Panc1 (cell line): Measurements from ENCODE around the gene GDI1. TPM values are rescaled to one million over a fixed set of nuclear protein-coding genes. Genes with fewer than 3 reads are reported as not detected.

Experiments used
- ATAC-seq: fragments of 200-7000 bp; cut with Tn5 transposase; 2 replicates; pipeline ENCODE4 v1.9.1; 2020; ENCODE audit warnings: mild to moderate bottlenecking, moderate library complexity
- BruUV-seq: library from RNA; stranded (reverse); fragments of 400-500 nt; replicated peaks from 2 replicates; lab custom pipeline; 2021; lab: Mats Ljungman, UMichigan
- CTCF ChIA-PET: fragments of 300-600 bp; sonication (Branson Sonifier 250); formaldehyde crosslinking; loops from one replicate; lab custom pipeline; 2022; ENCODE audit warnings: antibody characterized with exemption; lab: Charles Lee
- POLR2A ChIA-PET: fragments of 300-600 bp; sonication (Branson Sonifier 250); formaldehyde crosslinking; loops from one replicate; lab custom pipeline; 2022; ENCODE audit warnings: antibody characterized with exemption; lab: Charles Lee
- DNase-seq: peaks from one replicate; pipeline ENCODE4 v3.0.0-alpha.2; 2010; ENCODE audit warnings: low read depth, low spot score
- H3K27ac ChIP-seq: 2 replicates; pipeline ENCODE4 v1.5.1; 2011; ENCODE audit warnings: mild to moderate bottlenecking, low read length, inconsistent platforms
- H3K27me3 ChIP-seq: fragments of 200-500 bp; sonication (Bioruptor generic); 2 replicates; pipeline ENCODE4 v1.6.0; 2014; ENCODE audit warnings: low read length, inconsistent platforms; ENCODE audit not compliant: control insufficient read depth, insufficient read depth
- H3K36me3 ChIP-seq: fragments of 200-500 bp; sonication (Bioruptor generic); 2 replicates; pipeline ENCODE4 v1.5.1; 2014; ENCODE audit warnings: inconsistent platforms, mild to moderate bottlenecking, low read length, moderate library complexity; ENCODE audit not compliant: control insufficient read depth, insufficient read depth
- H3K4me1 ChIP-seq: 2 replicates; pipeline ENCODE4 v1.5.1; 2011; ENCODE audit warnings: inconsistent platforms, mild to moderate bottlenecking, low read length, moderate library complexity; ENCODE audit not compliant: control insufficient read depth, insufficient read depth
- H3K4me3 ChIP-seq, 2 experiments: 2 replicates each; pipeline ENCODE4 v1.5.1; 2011 to 2012; ENCODE audit warnings: low read depth in 2 of 2, low read length in 2 of 2, mild to moderate bottlenecking in 2 of 2, inconsistent platforms in 1 of 2, moderate library complexity in 1 of 2
- H3K9me3 ChIP-seq: fragments of 200-500 bp; sonication (Bioruptor generic); 2 replicates; pipeline ENCODE4 v1.5.1; 2014; ENCODE audit warnings: low read depth, mild to moderate bottlenecking, inconsistent platforms, low read length, moderate library complexity; ENCODE audit not compliant: control insufficient read depth, insufficient read depth
- POLR2AphosphoS5 ChIP-seq: IDR thresholded peaks from 2 replicates; pipeline ENCODE4 v1.6.1; 2012; ENCODE audit warnings: mild to moderate bottlenecking, low read depth, low read length, moderate library complexity
- SIN3A ChIP-seq: IDR thresholded peaks from 2 replicates; pipeline ENCODE4 v1.6.1; 2012; ENCODE audit warnings: low read depth, mild to moderate bottlenecking, low read length, moderate library complexity, borderline replicate concordance; ENCODE audit not compliant: insufficient read depth
- TCF7L2 ChIP-seq: IDR thresholded peaks from 2 replicates; pipeline ENCODE4 v1.6.1; 2011; ENCODE audit warnings: mild to moderate bottlenecking, low read depth, low read length, inconsistent platforms
- in situ Hi-C: cut with HindIII; loops from 2 replicates; pipeline ENCODE4 v1.10.0; 2016; ENCODE audit warnings: low sequenced_read_pairs, low pct_unique_long_range_greater_than_20kb
- intact Hi-C: fragments of 100-400 bp; cut with micrococcal nuclease; formaldehyde crosslinking; loops from one replicate; pipeline ENCODE4 v1.10.0; 2022; ENCODE audit not compliant: unreplicated experiment
- total RNA-seq: library from RNA; stranded (reverse); gene quantifications from one replicate; pipeline ENCODE4 v1.2.1, GENCODE V29; 2021; ENCODE audit not compliant: unreplicated experiment
- TF ChIP-seq, protein P1 (sequence below): fragments of 450-650 bp; IDR thresholded peaks from 2 replicates; pipeline ENCODE4 v1.5.1; 2017; ENCODE audit warnings: mild to moderate bottlenecking
- TF ChIP-seq, protein P2 (sequence below), 2 experiments: IDR thresholded peaks; 2 replicates each; pipeline ENCODE4 v1.6.1; 2011 to 2012; ENCODE audit warnings: low read depth in 2 of 2, control low read depth in 1 of 2, low read length in 1 of 2, mild to moderate bottlenecking in 1 of 2, moderate library complexity in 1 of 2; ENCODE audit not compliant: insufficient read depth in 1 of 2

GDI1 gene
- total RNA-seq, 1 experiment from 2014 or later = 317 TPM

DNA sequence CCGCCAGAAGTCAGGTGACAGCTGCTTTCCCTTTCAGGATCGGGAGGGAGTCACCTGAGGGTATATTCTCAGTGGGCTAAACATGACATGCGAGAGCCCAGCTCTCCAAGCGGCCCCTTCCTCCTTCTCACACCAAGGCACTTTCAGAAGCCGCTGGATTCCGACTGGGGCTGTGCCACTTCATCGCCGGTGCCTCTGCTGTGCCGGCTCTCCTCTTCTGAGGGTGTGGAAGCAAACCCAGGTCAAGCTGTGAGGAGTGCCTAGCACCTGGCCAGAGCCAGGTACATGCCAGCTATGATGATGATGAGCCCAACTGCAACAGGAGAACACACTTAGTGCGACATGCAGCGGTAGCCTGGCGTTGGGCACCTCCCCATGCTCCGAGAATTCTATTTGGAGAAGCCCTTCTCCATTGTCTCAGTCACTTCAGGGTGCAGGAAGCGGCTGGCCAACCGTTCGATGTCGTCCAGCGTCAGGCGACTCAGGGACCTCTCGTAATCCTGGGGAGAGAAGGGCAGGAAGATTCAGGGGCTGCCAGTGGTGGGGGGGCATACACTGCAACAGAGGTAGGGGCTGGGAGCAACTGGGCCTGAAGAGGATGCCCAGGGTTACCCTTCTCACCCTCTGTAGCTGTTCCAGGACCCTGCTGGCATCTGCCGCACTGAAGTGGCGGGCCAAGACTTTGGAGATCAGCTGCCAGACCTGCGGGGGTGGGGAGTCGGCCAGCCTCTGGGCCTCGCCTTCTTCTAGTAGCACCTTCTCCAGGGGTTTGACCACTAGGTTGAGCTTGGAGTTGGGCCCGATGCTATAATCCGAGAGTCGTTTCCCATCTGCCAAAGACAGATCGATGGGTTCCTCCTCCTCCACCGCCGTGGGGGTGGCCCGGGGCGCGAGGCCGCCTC, 48.4 kb downstream of the GDI1 start:
- in situ Hi-C loops (no loop called here), intact Hi-C loops (no loop called here)
- no peaks in the 10 kb centered on the region for H3K9me3 ChIP-seq
- no peaks in the 10 kb centered on the region for H3K27me3 ChIP-seq
- ChIA-PET POLR2A (no interaction called here), CTCF (no interaction called here)
- peak overlapping the region; percentile 63 to 71 for H3K4me3 ChIP-seq
- TF ChIP-seq, protein P1, sequence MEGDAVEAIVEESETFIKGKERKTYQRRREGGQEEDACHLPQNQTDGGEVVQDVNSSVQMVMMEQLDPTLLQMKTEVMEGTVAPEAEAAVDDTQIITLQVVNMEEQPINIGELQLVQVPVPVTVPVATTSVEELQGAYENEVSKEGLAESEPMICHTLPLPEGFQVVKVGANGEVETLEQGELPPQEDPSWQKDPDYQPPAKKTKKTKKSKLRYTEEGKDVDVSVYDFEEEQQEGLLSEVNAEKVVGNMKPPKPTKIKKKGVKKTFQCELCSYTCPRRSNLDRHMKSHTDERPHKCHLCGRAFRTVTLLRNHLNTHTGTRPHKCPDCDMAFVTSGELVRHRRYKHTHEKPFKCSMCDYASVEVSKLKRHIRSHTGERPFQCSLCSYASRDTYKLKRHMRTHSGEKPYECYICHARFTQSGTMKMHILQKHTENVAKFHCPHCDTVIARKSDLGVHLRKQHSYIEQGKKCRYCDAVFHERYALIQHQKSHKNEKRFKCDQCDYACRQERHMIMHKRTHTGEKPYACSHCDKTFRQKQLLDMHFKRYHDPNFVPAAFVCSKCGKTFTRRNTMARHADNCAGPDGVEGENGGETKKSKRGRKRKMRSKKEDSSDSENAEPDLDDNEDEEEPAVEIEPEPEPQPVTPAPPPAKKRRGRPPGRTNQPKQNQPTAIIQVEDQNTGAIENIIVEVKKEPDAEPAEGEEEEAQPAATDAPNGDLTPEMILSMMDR = no peak
- TF ChIP-seq POLR2AphosphoS5 (no peak), TCF7L2 (no peak), SIN3A (no peak)
- TF ChIP-seq, protein P2, sequence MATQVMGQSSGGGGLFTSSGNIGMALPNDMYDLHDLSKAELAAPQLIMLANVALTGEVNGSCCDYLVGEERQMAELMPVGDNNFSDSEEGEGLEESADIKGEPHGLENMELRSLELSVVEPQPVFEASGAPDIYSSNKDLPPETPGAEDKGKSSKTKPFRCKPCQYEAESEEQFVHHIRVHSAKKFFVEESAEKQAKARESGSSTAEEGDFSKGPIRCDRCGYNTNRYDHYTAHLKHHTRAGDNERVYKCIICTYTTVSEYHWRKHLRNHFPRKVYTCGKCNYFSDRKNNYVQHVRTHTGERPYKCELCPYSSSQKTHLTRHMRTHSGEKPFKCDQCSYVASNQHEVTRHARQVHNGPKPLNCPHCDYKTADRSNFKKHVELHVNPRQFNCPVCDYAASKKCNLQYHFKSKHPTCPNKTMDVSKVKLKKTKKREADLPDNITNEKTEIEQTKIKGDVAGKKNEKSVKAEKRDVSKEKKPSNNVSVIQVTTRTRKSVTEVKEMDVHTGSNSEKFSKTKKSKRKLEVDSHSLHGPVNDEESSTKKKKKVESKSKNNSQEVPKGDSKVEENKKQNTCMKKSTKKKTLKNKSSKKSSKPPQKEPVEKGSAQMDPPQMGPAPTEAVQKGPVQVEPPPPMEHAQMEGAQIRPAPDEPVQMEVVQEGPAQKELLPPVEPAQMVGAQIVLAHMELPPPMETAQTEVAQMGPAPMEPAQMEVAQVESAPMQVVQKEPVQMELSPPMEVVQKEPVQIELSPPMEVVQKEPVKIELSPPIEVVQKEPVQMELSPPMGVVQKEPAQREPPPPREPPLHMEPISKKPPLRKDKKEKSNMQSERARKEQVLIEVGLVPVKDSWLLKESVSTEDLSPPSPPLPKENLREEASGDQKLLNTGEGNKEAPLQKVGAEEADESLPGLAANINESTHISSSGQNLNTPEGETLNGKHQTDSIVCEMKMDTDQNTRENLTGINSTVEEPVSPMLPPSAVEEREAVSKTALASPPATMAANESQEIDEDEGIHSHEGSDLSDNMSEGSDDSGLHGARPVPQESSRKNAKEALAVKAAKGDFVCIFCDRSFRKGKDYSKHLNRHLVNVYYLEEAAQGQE (IDR thresholded peaks at IDR 0.05; ENCODE audit: insufficient read depth in 1 of 2, low read depth in 2 of 2, low read length in 1 of 2) = no peak
- H3K4me1 ChIP-seq = peaks cover 28% of the 10 kb centered on the region
- DNase-seq = no peak
- peak overlapping the region; percentile 78 for H3K27ac ChIP-seq
- no peak for ATAC-seq
- no peaks in the 10 kb centered on the region for H3K36me3 ChIP-seq
- BruUV-seq = no TSS peak

DNA sequence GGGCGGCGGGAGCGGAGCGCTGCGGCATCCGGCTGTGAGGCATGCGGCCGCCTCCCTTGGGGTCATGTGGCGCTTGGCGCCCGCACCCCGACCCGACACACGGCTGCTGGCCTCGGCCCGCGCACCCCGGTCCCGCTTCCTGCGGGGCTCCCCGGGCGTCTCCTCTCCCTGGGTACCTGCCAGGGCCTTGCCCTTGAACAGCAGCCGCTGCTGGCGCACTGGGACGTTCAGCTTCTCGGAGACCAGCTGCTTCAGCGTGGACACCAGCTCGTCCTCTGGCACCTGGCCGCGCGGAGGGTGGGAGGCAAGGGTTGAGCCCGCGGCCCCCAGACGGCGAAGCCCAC, 49.1 kb downstream of the GDI1 start:
- ChIA-PET CTCF (no interaction called here), POLR2A (no interaction called here)
- DNase-seq (no peak), ATAC-seq (peak; percentile 0; the same call in 1 of the 2 replicates)
- peaks cover 28% of the 10 kb centered on the region for H3K4me1 ChIP-seq
- H3K27ac ChIP-seq = peak overlapping the region; percentile 78
- H3K27me3 ChIP-seq = no peaks in the 10 kb centered on the region
- H3K36me3 ChIP-seq = no peaks in the 10 kb centered on the region
- H3K9me3 ChIP-seq = no peaks in the 10 kb centered on the region
- peak overlapping the region; percentile 63 to 71 for H3K4me3 ChIP-seq
- BruUV-seq = no TSS peak
- intact Hi-C loops (no loop called here), in situ Hi-C loops (no loop called here)
- TF ChIP-seq POLR2AphosphoS5 (no peak), SIN3A (no peak), TCF7L2 (no peak)
- TF ChIP-seq, protein P2 (IDR thresholded peaks at IDR 0.05; ENCODE audit: insufficient read depth in 1 of 2, low read depth in 2 of 2, low read length in 1 of 2) = no peak
- TF ChIP-seq, protein P1 = no peak
